HuH-7.5 (cell line): ENCODE data around the gene MDGA2.
"Not testable (repeated sequence)": the region's sequence is repeated elsewhere in the genome, so short reads cannot be mapped to it uniquely, and the experiment has no call there.

Source experiments
- DNase-seq: peaks from one replicate; pipeline ENCODE4 v3.0.0; 2011; ENCODE audit warnings: low spot score

MDGA2 gene

DNA sequence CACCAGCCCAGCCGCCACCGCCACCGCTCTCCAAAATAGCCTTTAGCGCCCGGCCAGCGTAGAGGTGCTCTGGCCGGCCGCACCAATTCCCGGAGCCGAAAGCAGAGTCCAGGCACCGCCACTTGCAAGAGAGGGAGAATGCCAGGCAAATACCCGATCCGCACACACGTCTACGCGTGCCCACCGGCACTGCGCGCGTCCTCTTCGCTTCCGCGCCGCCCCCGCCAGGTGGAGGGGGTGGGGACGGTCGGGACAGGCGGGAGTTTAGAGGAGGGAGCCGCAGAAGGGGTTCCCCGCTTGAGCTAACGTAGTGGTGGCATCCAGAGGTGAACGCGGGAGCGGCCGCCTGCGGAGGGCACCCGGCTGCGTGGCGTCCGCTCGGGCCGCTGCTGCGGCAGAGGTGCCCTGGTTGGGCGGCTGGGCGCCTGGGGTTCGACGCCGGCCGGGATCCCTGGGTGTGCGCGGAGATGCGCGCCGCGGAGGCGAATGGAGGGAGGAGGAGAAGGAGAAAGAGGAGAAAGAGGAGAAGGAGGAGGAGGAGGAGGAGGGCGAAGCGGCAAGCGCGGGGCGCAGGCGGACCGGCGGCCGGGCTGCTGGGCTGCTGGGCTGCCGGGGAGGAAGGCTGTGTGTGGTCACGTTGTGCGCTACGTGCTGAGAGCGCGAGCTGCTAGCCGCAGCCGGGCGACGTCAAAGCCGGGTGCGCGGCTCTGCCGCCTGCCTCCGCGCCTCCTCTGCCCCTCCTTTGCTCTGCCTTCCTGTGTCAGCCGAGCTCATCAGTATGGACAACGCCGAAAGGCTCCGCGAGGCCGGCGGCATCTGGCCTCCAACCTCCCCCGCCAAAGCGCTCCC is at the start of gene MDGA2:
Gene MDGA2, minus strand, starts transcription at position 140 of the 849 bp plus-strand sequence.
- DNase-seq: no peak

DNA sequence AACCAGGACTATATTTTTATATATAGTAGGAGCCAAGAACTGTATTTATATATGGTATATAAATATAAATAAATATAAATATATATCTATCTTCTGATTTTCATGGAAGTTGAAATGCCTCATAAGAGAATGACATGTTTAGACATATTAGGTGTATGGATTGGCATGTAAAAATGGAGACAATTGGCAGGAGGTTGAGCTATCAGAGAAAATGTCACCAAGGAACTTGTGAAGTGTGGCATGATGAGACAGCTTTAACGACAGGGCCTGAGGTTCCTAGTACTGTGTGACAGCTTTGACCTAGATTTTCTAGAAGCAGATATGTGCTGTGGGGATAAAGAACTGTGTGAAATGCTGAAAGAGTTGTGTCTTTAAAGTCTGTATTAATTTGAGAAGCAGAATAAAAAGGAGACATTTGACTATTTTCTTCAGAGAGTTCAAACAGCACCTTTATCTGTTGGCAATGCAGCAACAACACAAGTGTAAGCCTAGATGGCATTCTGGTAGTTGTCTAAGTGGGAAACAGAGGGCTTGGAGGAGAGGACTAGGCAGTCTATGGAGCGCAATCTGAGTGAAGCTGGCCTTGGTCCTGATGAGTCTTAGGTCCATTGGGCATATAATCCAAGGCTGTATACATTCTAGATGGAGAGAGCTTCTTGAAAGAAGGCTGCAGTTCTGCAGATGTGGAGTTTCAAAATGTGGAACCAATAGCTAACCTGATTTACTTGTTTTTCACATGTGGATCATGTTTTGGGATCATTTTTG is 47.7 kb upstream of the MDGA2 start:
- no peak for DNase-seq

DNA sequence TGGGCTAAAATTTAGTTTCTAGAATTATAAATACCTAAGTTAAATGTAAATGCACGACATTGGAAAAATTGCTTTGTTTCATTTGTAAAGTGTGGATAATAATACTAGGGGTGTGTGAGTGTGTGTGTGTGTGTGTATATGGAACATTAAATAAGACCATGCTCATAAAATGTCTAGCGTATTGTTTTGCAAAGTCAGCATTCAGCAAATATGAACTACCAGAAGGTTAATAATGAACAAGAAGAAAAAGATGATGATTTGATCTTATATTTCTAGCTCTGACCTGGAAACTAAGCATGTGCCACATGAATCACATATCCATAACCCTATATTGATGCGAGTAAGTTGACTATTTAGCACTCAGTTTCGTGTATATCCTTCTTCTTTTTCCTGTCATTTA is 44.9 kb upstream of the MDGA2 start:
- DNase-seq: no peak

DNA sequence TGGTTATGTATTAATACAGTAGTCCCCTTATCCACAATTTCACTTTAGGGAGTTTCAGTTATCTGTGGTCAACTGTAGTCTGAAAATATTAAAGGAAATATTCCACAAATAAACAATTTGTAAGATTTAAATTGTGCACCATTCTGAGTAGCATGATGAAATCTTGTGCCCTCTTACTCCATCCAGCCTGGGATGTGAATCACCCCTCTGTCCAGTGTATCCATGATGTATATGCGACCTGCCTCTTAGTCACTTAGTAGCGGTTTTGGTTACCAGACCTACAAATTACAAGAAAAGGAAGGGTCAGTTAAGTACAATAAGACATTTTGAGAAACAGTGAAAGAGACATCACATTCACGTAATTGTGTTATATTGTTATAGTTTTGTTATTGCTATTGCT is 39.9 kb upstream of the MDGA2 start:
- no peak for DNase-seq

DNA sequence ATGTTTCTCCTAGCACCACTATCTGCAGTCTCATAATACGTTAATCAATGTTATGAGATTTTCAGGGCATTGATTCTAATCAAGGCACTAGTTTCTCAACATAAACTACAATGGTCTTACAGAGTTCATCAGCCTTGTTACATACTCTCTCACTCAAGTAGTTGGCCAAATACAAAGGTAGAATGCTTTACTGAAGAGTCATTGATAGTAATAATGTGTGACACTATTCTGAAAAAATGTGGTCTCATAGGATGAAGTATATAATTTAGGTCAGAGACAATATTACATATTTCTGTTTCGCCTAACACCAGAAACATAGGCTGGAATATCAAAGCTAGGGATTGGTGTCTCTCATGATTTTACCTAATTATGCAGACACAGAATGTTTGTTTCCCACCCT is 35.2 kb upstream of the MDGA2 start:
- no peak for DNase-seq

DNA sequence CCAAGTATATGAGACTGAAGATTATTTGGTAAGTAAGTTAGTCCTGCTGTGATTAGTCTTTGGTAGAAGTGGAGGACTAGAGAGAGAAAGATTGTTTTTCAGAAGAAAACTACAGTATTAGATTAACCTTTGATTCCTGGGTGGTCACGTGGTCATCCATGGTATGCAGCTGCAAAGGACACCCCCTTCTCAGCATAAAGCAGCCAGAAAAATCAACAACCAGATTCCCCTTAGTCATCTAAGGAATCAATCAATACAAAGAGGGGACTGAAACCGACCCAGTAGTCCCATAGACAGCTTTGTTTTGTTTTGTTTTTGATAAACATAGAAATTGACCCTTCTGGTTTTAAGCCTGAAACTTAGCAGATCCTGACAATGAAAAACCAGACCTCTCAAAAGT is 30.3 kb upstream of the MDGA2 start:
- DNase-seq: no peak

DNA sequence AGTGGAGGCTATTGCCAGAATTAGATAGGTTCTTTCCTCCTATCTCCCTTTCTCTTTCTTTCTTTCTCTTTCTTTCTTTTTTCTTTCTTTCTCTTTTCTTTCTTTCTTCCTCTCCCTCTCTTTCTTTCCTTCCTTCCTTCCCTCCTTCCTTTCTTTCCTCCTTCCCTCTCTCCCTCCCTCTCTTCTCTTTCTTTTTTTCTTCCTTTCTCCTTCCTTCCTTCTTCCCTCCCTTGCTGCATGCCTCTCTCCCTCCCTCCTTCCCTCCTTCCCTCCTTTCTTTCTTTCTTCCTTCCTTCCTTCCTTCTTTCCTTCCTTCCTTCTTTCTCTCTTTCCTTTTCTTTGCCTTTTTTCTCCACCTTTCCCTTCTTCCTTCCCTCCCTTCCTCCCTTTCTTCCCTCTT is 16.4 kb upstream of the MDGA2 start:
- no peak for DNase-seq

DNA sequence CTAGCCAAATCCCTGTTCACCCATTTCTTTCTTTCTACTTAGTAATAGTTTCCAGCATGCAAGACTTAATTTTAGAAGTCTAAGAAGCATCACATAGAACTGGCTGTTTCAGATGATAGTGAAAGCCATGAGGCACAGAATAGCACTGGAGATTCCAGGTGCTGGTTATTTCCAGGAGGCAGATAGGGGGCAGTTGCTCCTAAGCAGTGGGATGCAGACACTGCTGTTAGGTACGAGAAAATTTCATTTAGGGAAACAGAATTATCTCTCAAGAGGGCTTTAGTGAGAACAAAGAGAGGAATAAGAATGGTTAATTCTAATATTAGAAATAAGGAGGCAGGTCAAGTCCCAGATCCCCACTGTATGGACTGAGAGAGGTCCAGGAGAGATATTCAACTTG is 3.6 kb upstream of the MDGA2 start:
- DNase-seq: no peak

DNA sequence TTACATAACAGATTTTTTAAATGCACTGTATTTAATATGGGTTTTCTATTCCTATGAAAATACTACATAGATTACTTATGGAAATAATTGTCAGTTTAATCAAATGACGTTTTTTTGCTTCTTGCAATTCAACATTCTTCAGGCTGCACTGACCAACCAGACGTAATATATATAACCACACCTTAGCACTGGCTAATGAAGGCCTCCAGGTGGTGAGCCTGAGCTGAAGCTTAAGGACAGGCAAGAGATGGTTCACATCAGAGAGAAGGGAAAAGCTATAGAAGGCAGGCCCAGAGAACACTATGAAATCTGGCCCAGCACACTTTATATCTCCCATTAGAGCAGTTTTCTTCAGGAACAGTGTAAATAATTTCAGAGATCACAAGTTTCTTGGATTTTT is 2.8 kb upstream of the MDGA2 start:
- no peak for DNase-seq

DNA sequence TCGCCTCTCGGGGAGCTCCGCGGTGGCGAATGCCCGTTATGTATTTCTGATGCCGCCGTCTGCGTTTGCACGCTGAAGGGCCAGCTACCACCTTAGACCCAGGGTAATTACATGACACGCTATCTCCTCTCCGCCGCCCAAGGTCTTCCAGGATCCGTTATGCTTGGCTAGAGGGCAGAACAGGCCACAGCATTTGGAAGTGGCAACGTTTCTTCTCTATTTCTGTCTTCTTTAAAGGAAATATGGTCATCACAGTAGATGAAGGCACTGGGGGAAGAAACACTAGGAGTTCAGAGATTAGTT is 861 bp upstream of the MDGA2 start:
- no peak for DNase-seq

DNA sequence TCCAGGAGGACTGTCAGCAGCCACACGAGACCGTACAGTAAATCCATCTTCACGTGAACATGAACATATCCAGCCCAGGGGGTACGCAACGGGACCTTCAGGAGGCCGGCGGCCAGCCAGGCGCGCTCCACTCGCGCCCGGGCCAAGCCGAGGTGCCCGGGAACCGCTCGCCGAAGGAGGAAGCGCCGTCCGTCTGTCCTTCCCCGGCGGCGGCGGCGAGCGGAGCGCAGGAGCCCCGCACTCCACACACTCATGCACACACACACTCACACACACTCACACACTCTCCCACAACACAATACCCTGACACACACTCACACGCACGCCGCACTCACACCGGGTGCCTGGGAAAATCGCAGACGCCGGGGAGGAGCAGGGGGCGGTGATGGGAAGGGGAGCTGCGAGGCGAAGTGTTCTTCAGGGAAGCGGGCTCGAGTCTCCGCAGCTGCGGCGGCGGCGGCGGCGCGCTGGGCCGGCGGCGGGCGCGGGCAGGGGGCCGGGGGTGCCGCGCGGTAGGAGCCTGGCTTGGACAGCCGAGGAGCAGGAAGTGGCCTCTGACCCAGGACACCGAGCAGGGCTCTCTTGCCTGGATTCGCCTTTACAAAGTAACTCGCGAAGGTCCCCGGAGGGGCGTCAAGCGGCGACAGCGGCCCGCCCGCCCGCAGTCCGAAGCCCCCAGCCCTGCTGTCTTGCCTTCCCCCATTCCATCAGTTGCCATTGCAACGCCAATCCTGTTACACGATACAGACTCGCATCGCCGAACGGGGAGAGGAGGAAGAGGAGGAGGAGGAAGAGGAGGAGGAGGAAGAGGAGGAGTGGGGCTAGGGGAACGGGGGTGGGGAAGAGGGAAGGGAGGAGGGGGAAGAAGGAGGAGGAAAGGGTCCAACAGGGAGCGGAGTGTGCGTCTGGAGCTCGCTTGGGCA is 601 bp downstream of the MDGA2 start:
- DNase-seq: no peak

DNA sequence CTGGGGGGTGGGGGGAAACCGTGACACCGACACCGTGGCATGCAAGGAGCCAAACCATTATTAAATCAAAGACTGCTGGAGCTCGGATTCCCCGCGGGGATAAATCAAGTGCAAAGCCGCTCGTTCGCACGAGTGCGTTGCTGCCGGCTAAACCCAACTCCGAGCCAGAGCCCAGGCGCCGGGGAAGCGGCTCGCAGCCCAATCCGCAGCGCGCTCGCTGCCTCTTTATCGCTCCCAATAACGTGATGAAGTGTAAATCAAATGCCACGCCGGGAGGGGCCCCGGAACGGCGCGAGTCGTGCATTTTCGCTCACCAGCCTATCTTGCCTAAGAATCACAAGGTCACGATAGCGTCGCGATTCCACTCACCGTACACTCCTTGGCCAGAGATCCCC is 1.3 kb downstream of the MDGA2 start:
- no peak for DNase-seq

DNA sequence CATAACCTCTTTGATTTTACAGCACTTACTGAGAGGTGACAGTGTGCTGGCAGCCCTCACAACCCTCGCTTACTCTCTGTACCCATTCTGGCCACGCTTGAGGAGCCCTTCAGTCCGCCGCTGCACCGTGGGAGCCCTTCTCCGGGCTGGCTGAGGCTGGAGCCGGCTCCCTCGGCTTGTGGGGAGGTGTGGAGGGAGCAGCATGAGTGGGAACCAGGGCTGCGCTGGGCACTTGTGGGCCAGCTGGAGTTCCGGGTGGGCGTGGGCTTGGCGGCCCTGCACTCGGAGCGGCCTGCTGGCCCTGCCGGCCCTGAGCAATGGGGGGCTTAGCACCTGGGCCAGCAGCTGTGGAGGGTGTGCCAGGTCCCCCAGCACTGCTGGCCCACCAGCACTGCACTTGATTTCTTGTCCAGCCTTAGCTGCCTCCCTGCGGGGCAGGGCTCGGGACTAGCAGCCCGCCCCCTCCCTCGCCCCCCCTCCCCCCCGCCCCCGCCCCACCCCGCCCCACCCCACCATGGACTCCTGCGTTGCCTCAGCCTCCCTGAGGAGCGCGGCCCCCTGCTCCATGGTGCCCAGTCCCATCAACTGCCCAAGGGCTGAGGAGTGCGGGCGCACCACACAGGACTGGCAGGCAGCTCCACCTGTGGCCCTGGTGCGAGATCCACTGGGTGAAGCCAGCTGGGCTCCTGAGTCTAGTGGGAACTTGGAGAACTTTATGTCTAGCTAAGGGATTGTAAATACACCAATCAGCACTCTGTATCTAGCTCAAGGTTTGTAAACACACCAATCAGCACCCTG is 9.9 kb downstream of the MDGA2 start:
- no peak for DNase-seq

DNA sequence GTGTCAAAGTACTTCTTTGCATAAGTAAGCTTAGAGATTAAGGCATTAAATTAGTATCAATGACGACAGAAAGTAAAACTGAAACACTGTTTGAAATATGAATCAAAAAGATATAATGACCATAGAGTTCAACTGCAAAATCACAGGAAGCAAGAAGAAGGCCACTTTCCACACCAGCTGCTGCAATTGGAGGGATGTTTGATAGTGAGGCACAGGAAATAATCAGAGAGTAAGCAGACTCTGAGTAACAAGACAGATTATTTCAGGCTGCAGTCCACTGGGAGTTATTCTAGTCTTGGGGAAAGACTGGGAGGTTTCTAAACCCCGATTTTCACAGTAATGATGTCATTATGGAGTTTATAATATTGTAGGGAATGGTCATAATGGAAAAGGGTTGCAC is 12.9 kb downstream of the MDGA2 start:
- DNase-seq: no peak

DNA sequence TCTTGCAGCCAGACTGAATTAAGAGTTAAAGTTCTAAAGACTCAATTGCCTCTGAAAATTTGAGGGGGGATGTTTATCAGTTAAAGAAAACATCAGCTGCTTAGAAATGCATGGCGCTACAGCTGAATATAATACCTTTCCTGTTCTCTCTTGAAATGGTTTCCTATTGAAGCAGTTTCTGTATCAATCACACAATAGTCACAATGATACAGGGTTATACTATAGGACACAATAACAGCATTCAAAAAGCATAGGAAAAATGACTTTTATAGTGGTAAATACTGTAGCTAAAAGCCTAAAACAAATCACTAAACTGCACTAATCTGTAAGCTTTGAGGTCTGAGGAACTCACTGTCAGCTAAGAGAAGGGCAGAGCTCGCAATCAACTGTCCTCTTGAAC is 15.2 kb downstream of the MDGA2 start:
- DNase-seq: no peak

DNA sequence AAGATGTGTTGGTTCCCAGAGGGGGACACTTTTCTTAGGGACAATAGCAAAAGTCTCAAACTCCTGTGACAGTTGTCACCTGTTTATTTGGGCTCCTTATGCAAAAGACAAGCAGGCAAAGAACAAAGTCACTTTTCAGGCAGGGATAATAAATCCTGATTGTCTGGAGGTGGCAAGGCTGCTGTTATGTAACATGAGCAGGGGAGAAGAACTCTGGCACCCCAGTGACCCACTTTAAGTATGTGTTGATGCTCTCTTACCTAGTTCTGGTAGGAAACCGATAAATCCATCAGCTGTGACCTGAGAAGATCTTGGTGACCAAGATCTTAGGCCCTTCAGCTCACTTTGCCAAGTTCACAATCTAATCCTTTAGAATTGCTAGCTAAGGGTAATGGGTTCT is 17.4 kb downstream of the MDGA2 start:
- no peak for DNase-seq

DNA sequence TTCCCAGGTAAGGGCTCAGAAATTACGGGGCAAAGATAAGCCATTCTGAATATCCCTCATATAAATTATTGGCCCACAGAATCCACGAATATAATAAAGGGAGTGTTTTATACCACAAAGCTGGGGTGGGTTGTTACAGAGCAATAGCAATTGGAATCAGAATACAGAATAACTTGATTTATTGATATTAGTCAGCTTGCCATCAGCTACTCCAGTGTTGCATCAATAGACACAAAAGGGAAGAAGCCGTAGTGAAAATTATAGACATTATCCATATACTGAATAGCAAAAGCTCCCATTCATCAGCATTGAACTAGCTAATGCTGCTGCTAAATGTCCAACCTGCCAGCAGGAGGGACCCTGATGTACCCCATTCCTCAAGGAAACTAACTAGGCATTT is 18.3 kb downstream of the MDGA2 start:
- DNase-seq: no peak

DNA sequence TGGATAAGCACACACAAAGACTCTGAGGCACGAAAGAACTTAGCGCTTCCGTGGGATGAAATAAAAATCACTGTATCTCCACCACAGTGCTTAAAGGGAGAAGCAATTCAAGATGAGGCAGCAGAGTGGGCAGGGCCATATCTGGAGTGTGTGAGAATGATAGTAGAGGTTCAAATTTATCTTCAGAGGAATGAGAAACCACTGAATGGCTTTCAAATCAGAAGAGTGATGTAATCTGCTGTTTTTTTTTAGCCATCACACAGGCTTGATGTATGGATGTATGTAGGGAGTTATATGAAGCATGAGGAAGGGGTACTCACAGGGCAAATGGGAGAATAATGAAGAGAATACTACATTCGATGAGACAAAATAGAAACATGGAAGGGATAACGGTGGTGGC is 24.1 kb downstream of the MDGA2 start:
- DNase-seq: no peak

DNA sequence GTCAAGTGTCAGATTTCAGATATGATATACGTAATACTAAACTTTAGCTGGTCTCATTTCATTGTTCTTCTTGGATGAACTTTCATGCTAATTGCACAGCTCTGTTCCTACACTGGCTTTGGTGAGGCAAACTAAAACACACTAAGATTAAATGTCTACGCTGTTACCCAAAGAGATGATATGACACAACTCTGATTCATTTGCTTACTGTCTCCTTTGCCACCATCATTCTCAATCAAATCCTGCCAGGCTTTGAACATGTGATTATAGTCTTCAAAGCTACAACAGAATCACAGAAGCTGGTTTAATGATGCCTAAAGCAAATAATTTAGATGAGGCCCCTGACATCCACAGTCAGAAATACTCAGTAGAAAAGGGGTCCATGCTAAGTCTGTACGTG is 37.7 kb downstream of the MDGA2 start:
- no peak for DNase-seq

DNA sequence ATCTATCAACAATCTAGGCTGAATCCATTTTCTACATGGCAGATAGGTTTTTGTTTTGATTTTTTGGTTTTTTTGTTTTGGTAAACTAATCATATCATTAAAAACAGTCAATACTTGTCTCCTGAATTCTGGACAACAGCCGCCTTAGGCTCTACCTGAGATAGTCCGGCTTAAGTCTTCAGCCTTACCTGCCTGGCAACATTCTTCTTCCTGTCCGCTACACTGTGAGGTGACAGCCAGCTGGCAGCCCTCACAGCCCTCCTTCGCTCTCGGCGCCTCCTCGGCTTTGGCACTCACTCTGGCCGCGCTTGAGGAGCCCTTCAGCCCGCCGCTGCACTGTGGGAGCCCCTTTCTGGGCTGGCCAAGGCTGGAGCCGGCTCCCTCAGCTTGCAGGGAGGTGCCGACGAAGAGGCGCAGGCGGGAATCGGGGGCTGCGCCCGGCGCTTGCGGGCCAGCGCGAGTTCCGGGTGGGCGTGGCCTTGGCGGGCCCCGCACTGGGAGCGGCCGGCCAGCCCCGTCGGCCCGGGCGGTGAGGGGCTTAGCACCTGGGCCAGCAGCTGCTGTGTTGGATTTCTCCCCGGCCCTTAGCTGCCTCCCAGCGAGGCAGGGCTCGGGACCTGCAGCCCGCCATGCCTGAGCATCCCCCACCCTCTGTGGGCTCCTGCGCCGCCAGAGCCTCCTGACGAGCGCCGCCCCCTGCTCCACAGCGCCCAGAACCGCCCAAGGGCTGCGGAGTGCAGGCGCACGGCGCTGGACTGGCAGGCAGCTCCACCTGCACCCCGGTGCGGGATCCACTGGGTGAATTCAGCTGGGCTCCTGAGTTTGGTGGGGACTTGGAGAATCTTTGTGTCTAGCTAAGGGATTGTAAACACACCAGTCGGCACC is 49.0 kb downstream of the MDGA2 start:
- DNase-seq: no peak

DNA sequence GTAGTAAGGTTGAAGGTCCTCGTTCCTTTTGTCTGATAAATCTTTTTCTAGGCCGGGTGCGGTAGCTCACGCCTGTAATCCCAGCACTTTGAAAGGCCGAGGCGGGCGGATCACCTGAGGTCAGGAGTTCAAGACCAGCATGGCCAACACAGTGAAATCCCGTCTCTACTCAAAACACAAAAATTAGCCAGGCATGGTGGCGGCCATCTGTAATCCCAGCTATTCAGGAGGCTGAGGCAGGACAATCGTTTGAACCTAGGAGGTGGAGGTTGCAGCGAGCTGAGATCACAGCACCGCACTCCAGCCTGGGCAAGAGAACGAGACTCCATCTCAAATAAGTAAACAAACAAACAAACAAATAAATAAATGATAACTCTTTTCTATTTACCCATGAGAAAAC is 51.3 kb downstream of the MDGA2 start:
- not testable (repeated sequence) for DNase-seq
